HepG2 (cell line): ENCODE data around the gene PYY.

Experiments used
- CHCHD3 ChIP-seq: sonication (generic); formaldehyde crosslinking; IDR thresholded peaks from 2 replicates; pipeline ENCODE4 v1.8.0; 2022; ENCODE audit warnings: mild to moderate bottlenecking, missing genetic modification reagents, moderate library complexity
- MXI1 ChIP-seq: IDR thresholded peaks from 3 replicates; pipeline ENCODE4 v1.6.1; 2012; ENCODE audit warnings: low read depth, low read length, inconsistent platforms, borderline replicate concordance
- NFE2L2 ChIP-seq: fragments of 150-350 bp; IDR thresholded peaks from 2 replicates; pipeline ENCODE4 v1.6.1; 2014; ENCODE audit warnings: low read length
- SRSF9 ChIP-seq: fragments of 200-400 bp; formaldehyde crosslinking; IDR thresholded peaks from 2 replicates; pipeline ENCODE4 v1.6.1; 2018; ENCODE audit warnings: borderline replicate concordance, mild to moderate bottlenecking, low read depth, low read length; ENCODE audit not compliant: insufficient read depth, poor library complexity, severe bottlenecking
- TF ChIP-seq, protein P1 (sequence below): IDR thresholded peaks from 2 replicates; pipeline ENCODE4 v1.6.1; 2016; ENCODE audit warnings: low read depth, missing genetic modification reagents, missing compliant biosample characterization

DNA sequence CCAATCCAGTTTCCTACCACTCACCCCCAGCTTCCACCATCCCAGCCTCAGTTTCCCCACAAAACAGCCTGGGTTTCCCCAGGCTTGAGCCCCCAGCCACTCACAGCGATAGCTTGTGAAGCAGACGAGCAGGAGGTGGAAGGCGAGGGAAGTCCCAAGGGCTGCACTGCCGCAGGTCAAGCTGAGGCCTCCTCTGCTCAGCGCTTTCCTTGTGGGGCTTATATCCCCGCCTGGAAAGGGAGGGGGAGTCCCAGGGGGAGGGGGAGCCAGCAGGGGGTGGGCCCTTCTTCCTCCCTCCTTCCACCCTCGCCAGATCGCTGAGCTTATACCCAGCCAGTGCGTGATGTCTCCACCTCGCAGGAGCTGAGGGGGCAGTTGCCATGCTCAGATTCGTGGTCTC lies at the start of gene PYY:
- TF ChIP-seq NFE2L2 (no peak), SRSF9 (no peak), CHCHD3 (CRISPR knock-in tag) (no peak), MXI1 (no peak)
- TF ChIP-seq, protein P1, sequence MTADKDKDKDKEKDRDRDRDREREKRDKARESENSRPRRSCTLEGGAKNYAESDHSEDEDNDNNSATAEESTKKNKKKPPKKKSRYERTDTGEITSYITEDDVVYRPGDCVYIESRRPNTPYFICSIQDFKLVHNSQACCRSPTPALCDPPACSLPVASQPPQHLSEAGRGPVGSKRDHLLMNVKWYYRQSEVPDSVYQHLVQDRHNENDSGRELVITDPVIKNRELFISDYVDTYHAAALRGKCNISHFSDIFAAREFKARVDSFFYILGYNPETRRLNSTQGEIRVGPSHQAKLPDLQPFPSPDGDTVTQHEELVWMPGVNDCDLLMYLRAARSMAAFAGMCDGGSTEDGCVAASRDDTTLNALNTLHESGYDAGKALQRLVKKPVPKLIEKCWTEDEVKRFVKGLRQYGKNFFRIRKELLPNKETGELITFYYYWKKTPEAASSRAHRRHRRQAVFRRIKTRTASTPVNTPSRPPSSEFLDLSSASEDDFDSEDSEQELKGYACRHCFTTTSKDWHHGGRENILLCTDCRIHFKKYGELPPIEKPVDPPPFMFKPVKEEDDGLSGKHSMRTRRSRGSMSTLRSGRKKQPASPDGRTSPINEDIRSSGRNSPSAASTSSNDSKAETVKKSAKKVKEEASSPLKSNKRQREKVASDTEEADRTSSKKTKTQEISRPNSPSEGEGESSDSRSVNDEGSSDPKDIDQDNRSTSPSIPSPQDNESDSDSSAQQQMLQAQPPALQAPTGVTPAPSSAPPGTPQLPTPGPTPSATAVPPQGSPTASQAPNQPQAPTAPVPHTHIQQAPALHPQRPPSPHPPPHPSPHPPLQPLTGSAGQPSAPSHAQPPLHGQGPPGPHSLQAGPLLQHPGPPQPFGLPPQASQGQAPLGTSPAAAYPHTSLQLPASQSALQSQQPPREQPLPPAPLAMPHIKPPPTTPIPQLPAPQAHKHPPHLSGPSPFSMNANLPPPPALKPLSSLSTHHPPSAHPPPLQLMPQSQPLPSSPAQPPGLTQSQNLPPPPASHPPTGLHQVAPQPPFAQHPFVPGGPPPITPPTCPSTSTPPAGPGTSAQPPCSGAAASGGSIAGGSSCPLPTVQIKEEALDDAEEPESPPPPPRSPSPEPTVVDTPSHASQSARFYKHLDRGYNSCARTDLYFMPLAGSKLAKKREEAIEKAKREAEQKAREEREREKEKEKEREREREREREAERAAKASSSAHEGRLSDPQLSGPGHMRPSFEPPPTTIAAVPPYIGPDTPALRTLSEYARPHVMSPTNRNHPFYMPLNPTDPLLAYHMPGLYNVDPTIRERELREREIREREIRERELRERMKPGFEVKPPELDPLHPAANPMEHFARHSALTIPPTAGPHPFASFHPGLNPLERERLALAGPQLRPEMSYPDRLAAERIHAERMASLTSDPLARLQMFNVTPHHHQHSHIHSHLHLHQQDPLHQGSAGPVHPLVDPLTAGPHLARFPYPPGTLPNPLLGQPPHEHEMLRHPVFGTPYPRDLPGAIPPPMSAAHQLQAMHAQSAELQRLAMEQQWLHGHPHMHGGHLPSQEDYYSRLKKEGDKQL (CRISPR knock-in tag) = no peak
